Left lung (tissue), 10 donors: ENCODE results near the gene CRYBG3. TPM values are rescaled to one million over a fixed set of nuclear protein-coding genes. Genes with fewer than 3 reads are reported as not detected.

ENCODE experiments used
- ATAC-seq: fragments of 200-7000 bp; cut with Tn5 transposase; one replicate; pipeline ENCODE4 v1.9.1; 2020; ENCODE audit warnings: moderate library complexity
- DNase-seq, 4 donors: peaks; one replicate each; pipeline ENCODE4 v3.0.0-alpha.2; 2013 to 2020
- H3K27ac ChIP-seq, 2 donors: fragments of 200-600 bp; sonication (generic) in 1 of 2; one replicate each; pipeline versions ENCODE4 v1.5.0 to v1.8.0; 2020 to 2021
- H3K27me3 ChIP-seq, 2 donors: fragments of 200-600 bp; sonication (generic) in 1 of 2; one replicate each; pipeline versions ENCODE4 v1.5.0 to v1.8.0; 2020 to 2021
- H3K36me3 ChIP-seq, 2 donors: fragments of 200-600 bp; sonication (generic) in 1 of 2; one replicate each; pipeline versions ENCODE4 v1.5.0 to v1.8.0; 2020 to 2021
- H3K4me1 ChIP-seq, 2 donors: fragments of 200-600 bp; one replicate each; pipeline ENCODE4 v1.8.0; 2021
- H3K4me3 ChIP-seq, 2 donors: fragments of 200-600 bp; sonication (generic) in 1 of 2; one replicate each; pipeline versions ENCODE4 v1.5.0 to v1.8.0; 2020 to 2021; ENCODE audit warnings: mild to moderate bottlenecking in 1 of 2
- H3K9me3 ChIP-seq, 2 donors: fragments of 200-600 bp; sonication (generic) in 1 of 2; one replicate each; pipeline versions ENCODE4 v1.5.0 to v1.8.0; 2020 to 2021
- CTCF ChIP-seq, 2 donors: fragments of 200-600 bp; sonication (generic) in 1 of 2; IDR thresholded peaks; one replicate each; pipeline versions ENCODE4 v1.5.0 to v1.8.0; 2021; ENCODE audit warnings: antibody characterized with exemption in 2 of 2
- intact Hi-C, 2 donors: fragments of 100-400 bp; cut with DNase I; formaldehyde crosslinking; loops; one replicate each; pipeline versions ENCODE4 v1.11.2 to v1.14.2; 2022
- polyA plus RNA-seq, 6 donors: library from polyadenylated mRNA; unstranded; fragments of 120-200 nt; gene quantifications; one replicate each; pipeline ENCODE4 v1.2.1, GENCODE V29; 2013; ENCODE audit not compliant: insufficient read length in 6 of 6
- total RNA-seq, 2 donors: library from RNA; stranded (reverse); fragmentation: NEBNext Ultra II Directional; extraction: Animal tissue kit (Norgen Biotek cat#: 25700); gene quantifications; one replicate each; pipeline ENCODE4 v1.2.1, GENCODE V29; 2021
- donor health status: DM: no; HTN: yes; CAD: no.
- donor health status: DM: no; HTN: no; CAD: no.

The CRYBG3 gene
- total and polyA plus RNA-seq, 8 donors = 24.2 to 38.4 (median 31.6) TPM

DNA sequence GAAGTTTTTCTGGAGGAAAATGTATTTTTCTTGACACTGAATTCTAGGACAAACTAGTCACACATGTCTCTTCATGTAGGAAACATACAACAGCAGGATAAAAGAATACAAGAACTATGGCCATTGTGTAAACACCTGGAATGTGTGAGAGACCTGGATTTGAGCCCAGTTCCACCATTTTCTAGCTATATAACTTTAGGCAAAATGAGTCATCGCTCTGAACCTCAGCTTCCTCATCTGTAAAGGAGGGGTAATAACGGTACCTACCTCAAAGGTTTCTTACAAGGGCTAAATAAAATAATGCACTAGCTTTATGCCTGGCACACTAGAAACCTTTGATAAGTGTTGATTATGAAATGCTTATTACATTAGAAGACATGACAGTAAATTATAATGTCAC is 92.6 kb downstream of the CRYBG3 start:
- DNase-seq (no peak), ATAC-seq (no peak)
- Histone ChIP-seq H3K27ac (no peak overlapping the region), H3K27me3 (no peaks in the 10 kb centered on the region), H3K4me3 (no peak overlapping the region), H3K36me3 (peaks cover 0 to 11% of the 10 kb centered on the region in 2 donors), H3K9me3 (no peaks in the 10 kb centered on the region), H3K4me1 (peaks cover 0 to 12% of the 10 kb centered on the region in 2 donors)
- intact Hi-C loops = no loop called here
- no peak for TF ChIP-seq CTCF (IDR thresholded peaks at IDR 0.05)

- Histone ChIP-seq H3K4me1 (peaks cover 0 to 3% of the 10 kb centered on the region in 2 donors), H3K36me3 (peaks cover 0 to 11% of the 10 kb centered on the region in 2 donors), H3K27ac (no peak overlapping the region), H3K4me3 (no peak overlapping the region), H3K27me3 (no peaks in the 10 kb centered on the region), H3K9me3 (no peaks in the 10 kb centered on the region)
- no peak for TF ChIP-seq CTCF (IDR thresholded peaks at IDR 0.05)
- no peak for ATAC-seq
- intact Hi-C loops = no loop called here
- DNase-seq = no peak
Measured at GRCh38 chr3:97916576-97916975, 94.8 kb downstream of the CRYBG3 start.

- peaks cover 0 to 3% of the 10 kb centered on the region in 2 donors for H3K4me1 ChIP-seq
- H3K36me3 ChIP-seq = peaks cover 0 to 11% of the 10 kb centered on the region in 2 donors
- no peak overlapping the region for H3K27ac ChIP-seq
- peak in 2 of 4 donors; percentile 52 to 69 for DNase-seq
- no peaks in the 10 kb centered on the region for H3K9me3 ChIP-seq
- no peak for TF ChIP-seq CTCF (IDR thresholded peaks at IDR 0.05)
- ATAC-seq = peak; percentile 38
- H3K4me3 ChIP-seq = no peak overlapping the region
- no peaks in the 10 kb centered on the region for H3K27me3 ChIP-seq
- intact Hi-C loops = no loop called here
Measured at GRCh38 chr3:97917813-97918536, 96.2 kb downstream of the CRYBG3 start.

GRCh38 chr3:97927704-97928103 is 105.9 kb downstream of the CRYBG3 start:
- DNase-seq (no peak), ATAC-seq (no peak)
- Histone ChIP-seq H3K27me3 (no peaks in the 10 kb centered on the region), H3K9me3 (no peaks in the 10 kb centered on the region), H3K4me1 (no peaks in the 10 kb centered on the region), H3K27ac (no peak overlapping the region), H3K36me3 (peaks cover 0 to 15% of the 10 kb centered on the region in 2 donors), H3K4me3 (no peak overlapping the region)
- TF ChIP-seq CTCF (IDR thresholded peaks at IDR 0.05) = no peak
- intact Hi-C loops = no loop called here

- Histone ChIP-seq H3K27me3 (no peaks in the 10 kb centered on the region), H3K9me3 (no peaks in the 10 kb centered on the region), H3K4me3 (no peak overlapping the region), H3K36me3 (peaks cover 0 to 26% of the 10 kb centered on the region in 2 donors), H3K4me1 (no peaks in the 10 kb centered on the region), H3K27ac (no peak overlapping the region)
- DNase-seq (no peak), ATAC-seq (no peak)
- TF ChIP-seq CTCF (IDR thresholded peaks at IDR 0.05) = no peak
- intact Hi-C loops = no loop called here
Measured at GRCh38 chr3:97928986-97929385, 107.2 kb downstream of the CRYBG3 start.
